ENCODE measurements around the gene SPG11.
"Not testable (repeated sequence)": the region's sequence is repeated elsewhere in the genome, so short reads cannot be mapped to it uniquely, and the experiment has no call there.

SPG11 gene

DNA sequence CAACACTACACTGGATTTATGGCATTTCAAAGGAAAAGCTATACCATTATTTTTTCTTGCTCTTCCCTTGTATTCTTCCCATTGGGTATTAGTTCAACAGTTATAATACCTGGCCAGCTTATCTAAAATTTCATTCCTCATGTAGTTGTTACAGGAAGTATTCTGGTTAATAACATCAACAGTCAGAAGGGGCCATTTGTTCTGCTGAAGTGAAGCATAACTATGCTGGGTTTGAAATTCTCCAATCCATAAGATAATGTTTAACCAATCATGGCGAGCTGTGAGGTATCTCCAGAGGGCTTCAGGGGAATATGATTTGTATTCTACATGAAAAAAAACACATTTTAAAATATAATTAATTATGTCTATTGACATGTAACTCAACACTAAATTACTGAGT is 43.4 kb downstream of the SPG11 start:
- no peak for DNase-seq

DNA sequence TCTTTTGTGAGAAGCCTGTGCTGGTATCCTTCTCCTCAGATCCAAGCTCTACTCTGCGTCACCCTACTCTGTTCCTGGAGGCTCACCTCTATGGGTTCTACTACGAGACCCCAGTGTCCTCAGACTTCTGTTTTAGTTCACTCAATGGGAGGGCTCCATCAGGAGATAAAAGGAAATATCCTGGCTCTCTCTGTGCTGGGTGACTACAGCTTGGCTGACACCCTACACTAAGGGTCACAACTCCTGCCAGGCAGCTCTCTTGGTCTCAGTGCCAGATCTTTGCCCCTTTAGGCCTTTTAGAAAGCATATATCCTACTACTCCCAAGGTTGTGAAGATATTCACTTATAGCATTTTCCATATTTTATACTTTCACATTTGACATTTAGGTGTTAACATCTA is 46.5 kb downstream of the SPG11 start:
- no peak for DNase-seq

DNA sequence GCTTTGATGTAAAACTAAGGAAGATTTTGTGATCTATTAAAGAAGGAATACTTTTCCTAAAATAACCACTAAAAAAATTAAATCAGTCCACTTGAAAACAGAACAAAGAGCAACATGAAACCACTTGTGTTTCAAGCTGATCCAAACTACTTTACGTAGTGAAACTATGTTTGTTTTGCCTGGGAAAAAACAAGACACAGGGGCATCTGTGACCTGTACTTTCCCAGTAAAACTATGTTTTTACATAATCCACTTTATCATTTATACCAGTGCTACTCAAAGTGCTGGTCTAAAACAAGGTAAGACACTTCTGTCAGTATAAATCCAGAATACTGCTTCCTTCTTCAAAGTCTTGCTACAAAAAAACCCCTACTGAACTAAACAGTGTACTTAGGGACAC is 56.7 kb downstream of the SPG11 start:
- DNase-seq, result no peak

DNA sequence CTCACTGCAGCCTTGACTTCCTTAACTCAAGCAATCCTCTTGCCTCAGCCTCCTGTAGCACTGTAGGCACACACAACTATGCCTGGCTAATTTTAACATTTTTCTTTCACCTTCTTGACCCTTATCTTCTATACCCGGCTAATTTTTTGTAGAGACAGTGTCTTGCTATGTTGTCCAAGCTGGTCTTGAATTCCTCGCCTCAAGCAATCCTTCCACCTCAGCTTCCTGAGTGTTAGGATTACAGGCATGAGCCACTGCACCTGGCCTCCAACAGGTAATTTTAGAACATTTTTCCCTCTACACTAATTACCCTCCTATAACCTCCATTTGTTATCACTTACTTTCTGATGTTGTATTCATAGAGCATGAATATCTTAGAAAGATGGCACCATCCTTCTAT is 60.3 kb downstream of the SPG11 start:
- DNase-seq, result no peak

DNA sequence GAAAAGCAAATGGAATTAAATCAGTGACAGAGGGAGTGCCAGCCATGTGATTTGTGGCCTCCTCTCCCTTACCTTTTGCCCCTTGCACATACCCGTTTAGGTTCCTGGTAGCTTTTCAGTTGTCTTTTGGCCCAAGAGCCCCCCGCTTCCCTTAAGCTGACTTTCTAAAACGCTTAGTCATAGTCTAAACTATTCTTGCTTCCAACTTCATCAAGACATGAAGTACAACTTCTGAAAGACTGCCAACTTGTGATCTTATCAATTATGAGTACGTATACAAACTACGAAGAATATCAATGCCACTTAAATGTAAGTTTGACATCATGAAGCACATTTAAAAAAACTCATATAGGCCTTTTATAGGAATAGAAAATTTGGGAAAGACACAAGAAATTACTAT is 64.6 kb downstream of the SPG11 start:
- no peak for DNase-seq

DNA sequence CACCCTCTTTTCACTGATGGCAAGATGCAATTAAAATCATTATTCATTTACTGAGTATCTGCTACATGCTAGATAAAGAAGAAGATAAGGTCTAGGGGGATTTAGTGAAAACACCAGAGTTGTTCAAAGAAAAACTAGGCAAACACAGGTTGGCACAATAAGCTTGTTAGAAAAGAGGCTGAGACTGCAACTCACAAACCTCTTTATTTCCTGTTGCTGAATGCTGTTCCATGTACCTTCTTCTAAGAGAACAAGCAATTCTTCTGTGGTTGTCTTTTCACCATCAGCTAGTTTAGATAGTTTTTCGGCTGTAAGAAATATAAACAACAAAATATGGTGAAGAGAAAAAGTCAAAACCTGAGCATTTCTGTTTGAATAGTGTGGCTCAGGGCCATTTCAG is 65.4 kb downstream of the SPG11 start:
- DNase-seq, result no peak

DNA sequence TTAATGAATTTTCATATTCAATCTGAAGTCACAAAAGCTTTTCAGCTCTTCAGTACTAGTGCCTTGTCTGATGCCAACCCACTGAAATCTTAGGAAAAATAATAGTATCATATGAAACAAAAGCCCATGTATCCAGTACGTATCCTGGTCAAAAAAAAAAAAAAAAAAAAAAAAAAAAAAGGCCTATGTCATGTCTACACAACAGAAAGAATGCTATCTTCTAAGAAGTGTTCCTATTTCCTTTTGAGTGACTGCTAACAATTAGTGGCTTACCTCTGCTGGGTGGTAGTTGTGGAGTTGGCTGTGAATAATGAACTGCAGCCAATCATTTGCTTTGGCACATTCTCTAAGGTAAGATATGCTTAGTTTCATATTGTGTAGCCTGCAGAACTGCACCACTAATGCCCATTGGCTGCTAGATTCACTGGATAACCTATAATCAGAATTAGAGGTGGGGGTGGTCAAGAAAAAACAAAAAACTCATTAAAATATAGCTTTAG is 66.9 kb downstream of the SPG11 start:
- DNase-seq, result no peak

DNA sequence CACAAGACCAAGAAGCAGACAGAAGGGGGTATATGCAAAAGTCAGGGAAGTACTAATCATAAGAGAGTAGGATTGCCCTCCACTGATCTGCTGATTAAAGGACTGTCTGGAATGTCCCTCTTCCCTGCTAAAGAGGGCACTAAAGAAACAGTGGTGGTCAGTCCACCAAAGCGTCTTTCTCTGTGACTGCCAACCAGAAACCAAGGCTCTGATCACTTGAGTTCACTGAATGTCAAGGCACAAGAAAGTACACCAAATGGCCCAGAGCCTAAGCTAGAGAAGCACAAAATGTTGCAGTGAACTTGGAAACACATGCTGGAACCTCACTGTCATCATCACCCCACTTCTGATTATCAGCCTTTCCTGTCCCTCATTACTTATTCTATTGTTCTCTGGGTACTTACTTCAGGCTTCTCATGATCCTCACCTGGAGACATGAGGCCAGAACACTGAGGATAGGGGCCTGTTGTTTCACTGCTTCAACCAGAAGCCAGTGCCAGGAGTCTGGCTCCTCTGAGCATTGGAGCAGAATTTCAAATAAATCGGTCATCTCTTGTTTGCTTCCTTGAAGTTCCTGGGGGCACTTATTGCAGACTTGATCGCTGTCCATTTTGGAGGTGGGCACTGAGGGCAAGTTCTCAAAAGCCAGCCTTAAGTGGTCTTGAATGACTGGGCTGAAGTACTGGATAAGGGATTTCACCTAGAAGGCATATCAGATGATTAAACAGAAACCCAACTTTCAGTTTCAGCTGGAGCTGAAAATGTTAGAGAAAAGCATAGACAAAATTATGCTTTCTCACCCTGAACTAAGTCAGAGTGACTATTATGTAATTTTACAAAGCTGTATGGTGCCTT is 67.6 kb downstream of the SPG11 start:
- DNase-seq, result no peak

DNA sequence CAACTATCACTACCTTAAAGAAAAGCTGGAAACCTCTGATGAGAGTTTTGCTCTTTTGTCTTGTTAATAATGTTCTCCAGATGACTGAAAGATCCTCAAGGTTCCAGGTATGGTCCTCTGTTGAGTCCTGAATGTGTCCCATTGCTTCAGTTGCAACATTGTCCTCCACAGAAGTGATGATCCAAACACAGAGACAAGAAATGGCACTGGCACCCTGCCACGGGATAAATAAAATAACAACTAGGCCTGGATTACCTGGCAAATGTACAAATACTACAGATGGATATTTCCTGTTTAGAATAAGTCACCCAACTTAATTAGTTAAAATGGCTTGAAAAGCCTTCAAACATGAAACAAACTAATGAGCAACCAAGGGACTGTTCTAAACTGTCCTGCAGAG is 68.2 kb downstream of the SPG11 start:
- no peak for DNase-seq

DNA sequence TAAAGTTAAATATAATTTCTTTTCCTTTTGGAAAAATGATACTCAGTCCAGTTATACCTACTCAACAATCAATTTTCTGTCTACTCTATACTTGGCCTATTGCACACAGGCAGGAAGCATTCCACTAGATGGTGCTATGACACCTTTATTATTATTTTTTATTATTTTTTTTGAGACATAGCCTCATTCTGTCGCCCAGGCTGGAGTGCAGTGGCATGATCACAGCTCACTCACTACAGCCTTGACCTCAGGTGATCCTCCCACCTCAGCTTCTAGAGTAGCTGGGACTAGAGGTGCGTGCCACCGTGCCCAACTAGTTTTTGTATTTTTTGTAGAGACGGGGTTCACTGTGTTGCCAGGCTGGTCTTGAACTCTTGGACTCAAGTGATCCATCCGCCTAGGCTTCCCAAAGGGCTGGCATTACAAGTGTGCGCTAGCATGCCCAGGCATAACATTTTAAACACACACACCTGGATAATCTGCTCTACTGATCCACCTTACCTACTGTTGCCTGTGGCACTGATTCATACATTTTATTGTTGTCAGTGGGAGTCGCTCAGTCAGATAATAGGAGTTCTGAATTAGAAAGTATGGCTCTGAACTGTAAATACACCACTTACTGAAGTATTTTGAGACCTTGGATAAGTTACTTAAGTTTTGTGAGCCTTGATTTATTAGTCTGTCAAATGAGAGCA is 70.3 kb downstream of the SPG11 start:
- no peak for DNase-seq

DNA sequence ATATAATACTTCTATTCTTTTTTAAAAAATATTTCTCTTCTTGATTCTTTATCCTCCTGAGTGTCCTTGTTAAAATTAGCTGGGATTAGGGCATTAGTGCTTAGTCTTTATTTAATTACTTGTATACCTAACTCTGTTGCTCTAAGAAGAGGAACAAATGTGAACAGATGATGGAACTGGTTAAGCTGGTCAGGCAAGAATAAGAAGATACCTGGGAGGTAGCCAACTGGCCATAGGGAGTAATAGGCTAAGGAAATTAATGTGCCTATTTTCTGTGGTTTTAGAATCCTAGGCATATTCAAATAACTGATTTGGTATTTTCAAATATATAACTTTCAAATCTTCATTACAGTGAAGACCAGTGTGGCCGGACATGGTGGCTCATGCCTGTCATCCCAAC is 72.1 kb downstream of the SPG11 start:
- DNase-seq, result no peak

DNA sequence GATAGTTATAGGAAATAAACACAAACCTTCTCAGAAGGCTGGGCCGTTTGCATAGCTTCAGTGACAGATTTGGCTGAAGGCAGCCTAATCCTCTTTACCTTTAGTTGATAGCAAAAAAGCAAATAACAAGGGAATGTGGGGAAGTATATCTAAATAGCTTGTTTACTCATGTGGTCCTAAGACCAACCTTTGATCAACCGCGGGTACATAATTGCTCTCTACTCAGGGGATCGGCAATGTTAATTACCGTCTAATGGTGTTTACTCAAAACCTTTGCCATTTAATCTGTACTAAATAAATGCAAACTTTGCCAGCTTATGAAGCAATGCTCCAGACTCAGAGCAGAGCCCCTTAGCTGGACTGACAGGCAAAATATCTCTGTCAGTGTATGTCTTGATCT is 74.9 kb downstream of the SPG11 start:
- no peak for DNase-seq

DNA sequence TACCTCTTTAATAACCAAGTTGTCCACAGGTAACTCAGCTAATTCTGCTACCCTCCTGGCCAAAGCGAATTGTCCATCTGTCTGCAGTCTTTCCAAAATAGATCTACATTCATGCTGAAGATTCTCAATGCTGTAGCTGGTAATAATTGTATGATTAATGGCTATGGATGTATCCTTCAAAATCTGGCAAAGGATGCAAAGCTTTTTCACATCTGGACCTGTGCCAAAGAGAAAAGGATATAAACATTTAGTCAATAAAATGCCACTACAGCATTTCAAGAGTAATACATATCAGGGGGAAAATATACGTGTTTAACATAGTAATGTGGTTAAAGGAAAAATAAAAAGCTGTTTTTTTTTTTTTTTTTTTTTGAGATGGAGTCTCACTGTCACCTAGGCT is 77.8 kb downstream of the SPG11 start:
- no peak for DNase-seq

DNA sequence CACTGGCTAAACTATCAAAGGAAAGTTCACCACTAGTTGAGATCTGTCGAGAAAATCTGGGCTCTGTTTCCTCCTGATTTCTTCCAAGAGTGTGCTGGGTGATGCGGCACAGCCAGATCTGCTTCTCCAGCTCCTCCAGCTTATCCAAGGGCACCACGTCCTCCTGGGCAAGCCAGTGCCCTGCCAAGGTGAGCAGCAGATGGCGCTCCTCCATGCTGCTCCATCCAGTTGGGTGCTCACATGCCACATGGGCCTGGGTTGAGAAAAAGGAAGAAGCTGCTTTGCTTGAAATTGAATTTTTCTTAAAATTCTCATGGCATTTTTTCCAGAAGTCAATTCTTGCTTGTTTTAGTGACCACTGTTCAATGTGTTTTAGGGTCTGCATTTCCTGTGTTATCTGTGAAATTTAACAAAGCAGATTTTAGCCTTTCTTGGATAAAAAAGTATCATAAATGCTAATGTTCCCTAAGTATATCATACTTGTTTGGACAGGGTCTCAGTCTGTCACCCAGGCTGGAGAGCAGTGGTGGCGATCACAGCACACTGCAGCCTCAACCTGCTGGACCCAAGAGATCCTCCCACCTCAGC is 79.2 kb downstream of the SPG11 start:
- DNase-seq, result no peak

DNA sequence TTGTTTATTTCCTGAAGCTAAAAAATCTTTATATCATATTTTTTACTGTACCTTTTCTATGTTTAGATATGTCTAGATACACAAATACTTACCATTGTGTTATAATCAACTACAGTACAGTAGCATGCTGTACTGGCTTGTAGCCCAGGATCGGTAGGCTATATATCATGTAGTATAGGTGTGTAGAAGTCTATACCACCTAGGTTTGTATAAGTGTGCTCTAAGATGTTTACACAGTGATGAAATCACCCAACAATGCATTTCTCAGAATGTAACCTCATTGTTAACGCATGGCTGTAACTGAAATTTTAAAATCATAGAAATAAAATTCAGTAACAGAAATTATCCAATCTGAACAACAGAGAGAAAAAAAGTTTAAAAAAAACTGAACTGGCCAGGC is 83.4 kb downstream of the SPG11 start:
- no peak for DNase-seq

DNA sequence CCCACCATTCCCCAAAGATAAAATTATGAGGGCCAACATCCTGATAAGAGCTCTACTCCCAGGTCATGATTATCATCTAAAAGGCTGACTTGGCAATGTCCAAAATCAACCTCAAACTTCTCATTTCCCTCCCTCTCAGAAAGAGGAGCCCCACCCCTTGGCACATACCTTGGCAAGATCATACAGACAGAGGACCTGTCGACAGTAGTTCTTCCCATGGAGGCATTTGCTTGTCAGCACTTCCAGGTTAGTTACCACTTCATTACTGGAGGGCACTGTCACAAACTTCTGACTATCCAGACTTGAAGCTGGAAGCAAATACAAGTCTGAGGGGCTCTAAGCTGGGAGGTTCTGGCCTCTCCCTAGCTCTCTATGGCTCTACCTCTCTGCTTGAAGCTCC is 88.7 kb downstream of the SPG11 start:
- no peak for DNase-seq

DNA sequence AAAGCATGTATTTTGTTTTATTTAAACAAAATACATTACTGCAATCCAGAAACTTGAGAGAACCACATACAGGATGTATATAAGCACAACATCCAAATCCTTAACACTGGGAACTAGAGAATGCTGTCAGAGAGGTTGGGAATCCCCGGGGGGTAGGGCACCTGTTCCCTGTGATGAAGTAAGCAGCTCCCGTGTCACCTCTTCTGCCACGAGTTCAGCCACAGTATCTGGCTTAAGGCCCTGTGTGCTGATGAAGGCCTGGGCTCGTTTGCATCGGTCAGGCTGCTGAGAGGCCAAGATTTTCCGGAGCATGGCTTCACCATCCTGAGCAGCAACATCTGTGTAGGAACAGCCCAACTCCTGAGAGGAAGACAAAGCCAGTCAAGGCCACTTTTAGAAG is 90.1 kb downstream of the SPG11 start:
- DNase-seq, result no peak

DNA sequence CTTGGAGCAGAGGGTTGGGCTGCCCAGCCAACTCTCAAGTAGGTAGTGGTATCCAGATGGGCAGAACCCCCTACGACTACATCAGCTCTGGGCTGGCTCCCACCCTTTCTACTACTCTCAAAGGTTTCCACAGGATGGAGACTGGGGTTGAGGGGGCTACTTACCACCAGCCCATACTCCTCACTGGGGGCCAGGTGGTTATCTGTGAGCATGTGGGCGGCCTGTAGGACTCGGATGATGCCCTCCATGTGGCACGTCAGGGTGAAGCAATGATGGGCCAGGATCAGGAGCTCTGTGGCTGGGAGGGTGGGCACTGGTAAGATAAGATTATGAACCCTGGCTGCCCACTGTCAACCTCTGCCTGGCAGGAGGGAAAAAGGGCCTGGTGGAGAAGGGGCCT is 93.1 kb downstream of the SPG11 start:
- no peak for DNase-seq

DNA sequence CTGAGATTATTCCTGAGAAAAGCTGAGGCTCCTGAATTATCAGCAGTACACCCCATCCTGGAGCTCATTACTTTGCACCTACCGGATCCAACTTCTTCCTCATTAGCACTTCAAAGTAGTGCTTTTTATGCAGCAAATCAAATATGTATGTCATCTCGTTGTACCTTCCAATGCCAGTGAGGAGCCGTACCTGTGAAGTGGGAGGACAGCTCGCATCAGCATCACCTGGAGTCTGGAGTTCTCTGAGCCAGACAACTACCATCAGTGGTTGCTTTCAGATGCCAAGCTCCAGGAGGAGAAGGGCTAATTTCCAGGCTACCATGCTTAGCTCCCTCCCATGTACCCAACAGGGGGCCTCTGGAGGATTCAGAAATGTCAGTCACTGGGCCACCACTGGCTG is 94.1 kb downstream of the SPG11 start:
- DNase-seq, result no peak

DNA sequence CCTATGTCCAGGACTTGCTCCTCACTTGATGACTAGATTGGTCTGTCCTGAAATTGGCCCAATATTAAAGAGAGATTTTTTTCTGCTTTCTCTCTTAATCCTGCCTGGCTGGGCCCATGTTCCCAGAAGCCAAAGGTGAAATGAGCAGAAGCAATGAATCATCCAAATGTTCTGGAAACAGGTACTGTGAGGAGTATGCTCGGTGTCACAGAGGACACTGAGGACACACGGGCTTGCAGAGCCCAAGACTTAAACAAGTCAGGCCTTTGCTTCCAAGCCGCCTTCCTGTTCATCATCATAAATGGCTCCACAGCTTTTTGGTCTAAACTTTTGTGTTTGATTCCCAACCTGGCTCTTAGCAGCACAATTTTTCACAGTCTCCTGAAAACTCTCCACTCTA is 95.1 kb downstream of the SPG11 start:
- DNase-seq, result no peak

DNA sequence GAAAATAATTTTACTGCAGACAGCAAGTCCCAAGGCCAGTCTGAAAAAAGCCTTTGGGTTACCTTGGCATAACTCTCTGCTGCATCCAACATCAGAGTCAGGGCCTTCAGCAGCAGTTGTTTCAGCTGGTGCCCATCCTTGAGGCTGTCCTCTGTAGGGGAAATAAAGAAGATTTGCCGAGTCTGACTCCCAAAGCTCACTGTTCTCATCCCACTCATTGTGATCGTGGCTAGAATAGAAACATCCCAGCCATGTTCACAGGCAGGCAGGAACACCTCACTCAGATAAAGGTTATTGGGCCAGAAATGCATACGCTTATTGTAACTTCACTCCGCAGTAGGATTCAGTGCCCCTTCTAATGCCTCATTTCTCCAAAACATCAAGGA is 97.3 kb downstream of the SPG11 start:
- DNase-seq, result no peak

DNA sequence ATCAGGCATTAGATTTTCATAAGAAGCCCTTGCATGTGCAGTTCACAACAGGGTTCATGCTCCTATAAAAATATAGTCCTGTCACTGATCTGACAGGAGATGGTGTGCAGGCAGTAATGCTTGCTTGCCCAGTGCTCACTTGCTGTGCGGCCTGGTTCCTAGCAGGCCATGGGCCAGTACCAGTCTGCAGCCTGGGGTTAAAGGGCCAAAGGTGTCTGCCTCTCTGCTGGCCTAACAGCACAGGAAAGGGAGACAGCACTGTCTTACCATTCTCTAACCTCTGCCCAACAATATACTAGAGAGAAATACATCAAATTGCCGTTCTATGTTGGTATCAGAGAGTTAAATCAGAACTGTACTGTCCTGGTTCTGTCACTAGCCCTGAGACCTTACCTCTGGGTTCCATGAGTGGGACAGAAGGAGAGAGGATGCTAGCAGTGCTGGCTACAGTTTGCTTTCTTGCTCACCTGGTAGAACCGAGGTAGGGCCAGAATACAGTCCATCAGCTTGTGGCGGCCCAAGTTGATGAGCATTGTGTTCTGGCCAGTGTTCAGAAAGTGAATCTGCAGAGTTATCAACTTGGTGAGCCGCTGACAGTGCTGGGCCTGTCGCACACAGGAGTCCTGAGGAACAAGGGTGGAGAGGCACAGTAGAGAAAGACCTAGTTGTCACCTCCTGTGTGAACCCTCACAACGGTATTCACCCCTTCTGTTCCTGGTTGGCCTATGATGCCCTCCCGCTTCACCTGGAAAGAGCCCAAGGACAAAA is 97.9 kb downstream of the SPG11 start:
- DNase-seq, result no peak

DNA sequence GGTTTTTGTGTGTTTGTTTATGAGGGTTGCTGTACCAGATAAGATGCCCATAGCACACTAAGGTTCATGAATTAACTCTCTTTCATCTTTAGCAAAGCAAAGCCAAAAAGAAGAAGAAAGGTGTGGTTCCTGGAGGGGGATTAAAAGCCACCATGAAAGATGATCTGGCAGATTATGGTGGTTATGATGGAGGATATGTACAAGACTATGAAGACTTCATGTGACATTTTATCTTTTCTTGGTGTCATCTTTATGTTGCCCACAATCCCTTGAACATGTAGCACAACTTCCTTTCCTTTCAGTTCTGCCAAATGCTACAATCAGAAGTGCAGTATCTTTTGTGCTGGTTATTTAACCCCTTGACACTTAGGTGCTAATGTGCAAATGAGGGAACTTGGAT is 102.5 kb downstream of the SPG11 start:
- DNase-seq, result not testable (repeated sequence)

All from SHP77 treated with DMSO at 0.1 percent for 48 hours (cell line).